ENCODE measurements around the gene ASTN2. TPM values are rescaled to one million over a fixed set of nuclear protein-coding genes. Genes with fewer than 3 reads are reported as not detected.

ASTN2 gene
- total and polyA plus RNA-seq, 9 of the 15 experiments (the other 6 are each of a cell fraction or from before 2014, with no cell fraction given) = 0.56 to 3.5 (median 1.9) TPM

GRCh38 chr9:117313989-117314388 lies 100.9 kb downstream of the ASTN2 start:
- Histone ChIP-seq H3K9me1 (ENCODE audit: control insufficient read depth, insufficient read depth, low read length) (no peaks in the 10 kb centered on the region), H3K27ac (ENCODE audit: extremely low read depth, low read depth, low read length) (no peak overlapping the region), H3K9me3 (replicated peaks; ENCODE audit: control insufficient read depth, insufficient read depth, low read depth, low read length) (no peaks in the 10 kb centered on the region), H3K79me2 (ENCODE audit: control insufficient read depth, insufficient read depth, low read length) (no peaks in the 10 kb centered on the region), H3K36me3 (ENCODE audit: control insufficient read depth, insufficient read depth, low read length) (no peaks in the 10 kb centered on the region), H4K20me1 (replicated peaks; ENCODE audit: control insufficient read depth, insufficient read depth, low read length) (no peaks in the 10 kb centered on the region), H3K4me1 (replicated peaks in 1 of 2; ENCODE audit: control insufficient read depth in 2 of 2, insufficient read depth in 2 of 2, low read length in 2 of 2) (no peaks in the 10 kb centered on the region), H3K9ac (ENCODE audit: insufficient read depth in 1 of 2, low read depth in 2 of 2, low read length in 2 of 2) (no peak overlapping the region), H3K4me3 (no peak overlapping the region), H3K27me3 (ENCODE audit: control insufficient read depth in 2 of 2, insufficient read depth in 2 of 2, low read length in 2 of 2) (no peaks in the 10 kb centered on the region), H3K4me2 (ENCODE audit: insufficient read depth, low read length) (no peak overlapping the region), H2AFZ (ENCODE audit: low read depth, low read length) (no peak overlapping the region)
- FAIRE-seq (no peak), DNase-seq (ENCODE audit: extremely low read depth in 1 of 4, low spot score in 3 of 4) (no peak), ATAC-seq (no peak)
- in situ Hi-C loops (cut with MboI) (no loop called here), intact Hi-C loops (cut with micrococcal nuclease) (no loop called here)
- 0% methylated on average over 2 of the region's 2 CpGs for WGBS (ENCODE audit: insufficient coverage, low coverage, missing lambda C conversion rate)
- TF ChIP-seq HINFP (tag; conservative IDR thresholded peaks at IDR 0.05; ENCODE audit: low read depth) = no peak
- TF ChIP-seq KDM5B (IDR thresholded peaks at IDR 0.05; ENCODE audit: insufficient replicate concordance, low read depth, low read length) = no peak
- TF ChIP-seq, protein P1, sequence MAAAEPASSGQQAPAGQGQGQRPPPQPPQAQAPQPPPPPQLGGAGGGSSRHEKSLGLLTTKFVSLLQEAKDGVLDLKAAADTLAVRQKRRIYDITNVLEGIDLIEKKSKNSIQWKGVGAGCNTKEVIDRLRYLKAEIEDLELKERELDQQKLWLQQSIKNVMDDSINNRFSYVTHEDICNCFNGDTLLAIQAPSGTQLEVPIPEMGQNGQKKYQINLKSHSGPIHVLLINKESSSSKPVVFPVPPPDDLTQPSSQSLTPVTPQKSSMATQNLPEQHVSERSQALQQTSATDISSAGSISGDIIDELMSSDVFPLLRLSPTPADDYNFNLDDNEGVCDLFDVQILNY (CRISPR knock-in tag; IDR thresholded peaks at IDR 0.05) = no peak
- no peak for TF ChIP-seq NFE2 (IDR thresholded peaks at IDR 0.05; ENCODE audit: low read depth)
- no peak for TF ChIP-seq BRCA1 (IDR thresholded peaks at IDR 0.05)
- TF ChIP-seq BRCA1 (CRISPR knock-in tag; IDR thresholded peaks at IDR 0.05) = no peak
- POLR2A ChIA-PET = no interaction called here
- CTCF ChIA-PET (ENCODE audit: low intra/inter-chr PET ratio) = no interaction called here
- BruUV-seq (replicated peaks) = no TSS peak

Measured in K562 (cell line).